ENCODE measurements around the gene GEMIN5. TPM values are rescaled to one million over a fixed set of nuclear protein-coding genes. Genes with fewer than 3 reads are reported as not detected.
"Not testable (repeated sequence)": the region's sequence is repeated elsewhere in the genome, so short reads cannot be mapped to it uniquely, and the experiment has no call there.

Gene GEMIN5
- total RNA-seq, 1 donor = 23.3 TPM

DNA sequence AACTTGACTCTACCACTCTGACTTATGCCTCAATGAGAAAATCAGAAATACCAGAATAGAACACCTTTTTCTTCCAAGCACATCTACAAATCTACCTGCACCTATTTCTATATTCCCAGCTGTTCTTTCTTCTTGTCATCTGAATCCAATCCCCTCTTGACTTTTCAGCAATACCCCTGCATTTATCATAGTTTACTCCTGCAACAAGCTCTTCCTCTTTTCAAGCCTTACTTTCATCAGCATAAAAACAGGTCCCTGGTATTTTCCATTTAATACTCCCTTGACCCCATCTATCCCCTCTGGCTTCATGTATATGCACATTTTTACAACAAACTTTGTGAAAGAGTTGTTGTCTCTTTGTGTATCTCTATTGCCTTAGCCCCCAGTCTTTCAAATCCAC, 3.1 kb downstream of the GEMIN5 start:
- no peak for DNase-seq (ENCODE audit: low read depth)
- TF ChIP-seq, protein P1, sequence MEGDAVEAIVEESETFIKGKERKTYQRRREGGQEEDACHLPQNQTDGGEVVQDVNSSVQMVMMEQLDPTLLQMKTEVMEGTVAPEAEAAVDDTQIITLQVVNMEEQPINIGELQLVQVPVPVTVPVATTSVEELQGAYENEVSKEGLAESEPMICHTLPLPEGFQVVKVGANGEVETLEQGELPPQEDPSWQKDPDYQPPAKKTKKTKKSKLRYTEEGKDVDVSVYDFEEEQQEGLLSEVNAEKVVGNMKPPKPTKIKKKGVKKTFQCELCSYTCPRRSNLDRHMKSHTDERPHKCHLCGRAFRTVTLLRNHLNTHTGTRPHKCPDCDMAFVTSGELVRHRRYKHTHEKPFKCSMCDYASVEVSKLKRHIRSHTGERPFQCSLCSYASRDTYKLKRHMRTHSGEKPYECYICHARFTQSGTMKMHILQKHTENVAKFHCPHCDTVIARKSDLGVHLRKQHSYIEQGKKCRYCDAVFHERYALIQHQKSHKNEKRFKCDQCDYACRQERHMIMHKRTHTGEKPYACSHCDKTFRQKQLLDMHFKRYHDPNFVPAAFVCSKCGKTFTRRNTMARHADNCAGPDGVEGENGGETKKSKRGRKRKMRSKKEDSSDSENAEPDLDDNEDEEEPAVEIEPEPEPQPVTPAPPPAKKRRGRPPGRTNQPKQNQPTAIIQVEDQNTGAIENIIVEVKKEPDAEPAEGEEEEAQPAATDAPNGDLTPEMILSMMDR (IDR thresholded peaks at IDR 0.05; ENCODE audit: insufficient read depth, low read depth, low read length) = no peak

DNA sequence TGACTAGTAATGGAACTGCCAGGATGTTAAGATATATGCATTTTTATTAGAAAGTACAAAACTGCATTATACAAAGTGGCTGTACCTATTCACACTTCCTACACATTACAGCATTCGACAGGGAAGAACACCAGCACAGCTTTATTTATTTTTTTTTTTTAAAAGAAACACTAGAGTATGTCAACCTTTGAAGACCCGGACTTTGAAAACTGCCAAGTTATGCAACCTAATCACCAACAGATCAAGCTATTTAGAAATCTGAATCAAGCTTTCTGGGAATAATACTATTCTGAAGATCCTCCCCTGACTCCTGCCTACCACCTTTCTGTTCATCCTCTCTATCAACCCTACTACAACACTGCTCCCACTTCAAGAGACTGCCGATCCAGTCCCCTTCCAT, 4.5 kb downstream of the GEMIN5 start:
- TF ChIP-seq, protein P1 (IDR thresholded peaks at IDR 0.05; ENCODE audit: insufficient read depth, low read depth, low read length) = no peak
- no peak overlapping the region for H3K4me3 ChIP-seq (ENCODE audit: low read depth, low read length)

More for the DNA sequence above, 3.1 kb downstream of the GEMIN5 start:
- H3K4me3 ChIP-seq (ENCODE audit: low read depth, low read length) = no peak overlapping the region

DNA sequence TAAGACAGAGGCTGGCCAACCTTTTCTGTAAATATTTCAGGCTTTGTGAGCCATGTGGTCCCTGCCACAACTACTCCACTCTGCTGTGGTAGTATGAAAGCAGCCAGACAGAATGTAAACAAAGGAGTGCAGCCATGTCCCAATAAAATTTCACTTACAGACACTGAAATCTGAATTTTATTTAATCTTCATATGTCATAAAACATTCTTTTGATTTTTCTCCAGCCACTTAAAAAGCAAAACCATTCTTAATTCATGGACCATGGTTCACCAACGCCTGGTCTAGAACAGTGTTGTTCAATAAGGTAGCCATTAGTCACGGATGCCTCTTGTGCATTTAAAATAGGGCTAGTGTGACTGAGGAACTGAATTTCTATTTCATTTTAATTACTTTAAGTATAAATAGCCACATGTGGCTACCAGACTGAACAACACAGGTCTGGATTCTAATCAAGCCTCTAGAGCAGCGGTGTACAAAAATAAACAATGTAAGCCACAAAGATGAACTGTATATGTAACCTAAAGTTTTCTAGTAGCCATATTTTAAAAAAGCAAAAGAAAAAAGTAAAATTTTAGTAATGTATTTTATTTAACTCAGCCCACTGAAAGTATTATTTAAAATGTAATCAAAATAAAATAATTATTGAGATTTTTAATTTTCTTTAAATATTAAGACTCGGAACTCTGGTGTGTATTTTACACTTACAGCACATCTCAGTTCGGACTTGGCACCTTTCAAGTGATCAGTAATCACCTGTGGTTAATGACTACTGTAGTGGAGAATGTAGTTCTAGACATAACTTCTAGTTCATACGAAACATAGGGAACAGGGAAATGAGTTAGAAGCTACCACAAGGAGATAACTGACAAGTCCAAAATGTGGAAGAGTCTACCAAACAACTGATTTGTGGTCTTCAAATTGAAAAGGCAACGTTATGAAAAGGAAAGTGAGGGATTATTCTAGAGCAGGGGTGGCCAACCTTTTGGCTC, 14.3 kb downstream of the GEMIN5 start:
- TF ChIP-seq, protein P1 (IDR thresholded peaks at IDR 0.05; ENCODE audit: insufficient read depth, low read depth, low read length) = no peak
- DNase-seq (ENCODE audit: low read depth) = peak; percentile 57
- no peak overlapping the region for H3K4me3 ChIP-seq (ENCODE audit: low read depth, low read length)

More for the DNA sequence above, 4.5 kb downstream of the GEMIN5 start:
- DNase-seq (ENCODE audit: low read depth) = no peak

GRCh38 chr5:154917757-154918156, 20.3 kb downstream of the GEMIN5 start:
- TF ChIP-seq, protein P1 (IDR thresholded peaks at IDR 0.05; ENCODE audit: insufficient read depth, low read depth, low read length) = no peak
- H3K4me3 ChIP-seq (ENCODE audit: low read depth, low read length) = no peak overlapping the region
- no peak for DNase-seq (ENCODE audit: low read depth)

DNA sequence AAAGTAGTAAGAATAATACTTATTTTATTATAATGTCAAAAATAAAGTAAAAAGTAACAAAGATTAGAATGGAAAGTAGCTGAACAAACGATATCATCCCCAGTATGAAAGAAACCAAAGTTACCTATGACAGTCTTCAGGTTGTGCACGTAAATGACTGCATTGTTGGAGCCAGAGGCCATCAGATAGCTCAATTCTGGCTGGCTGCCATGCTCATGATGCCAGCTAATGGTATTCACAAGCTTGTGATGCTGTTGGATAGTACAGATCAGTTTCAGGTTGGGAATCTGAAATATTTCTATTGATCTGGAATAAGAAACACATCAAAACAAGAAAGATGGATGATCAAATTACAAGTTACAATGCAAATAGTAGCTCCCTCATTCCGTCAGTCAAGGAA, 21.1 kb downstream of the GEMIN5 start:
- TF ChIP-seq, protein P1 (IDR thresholded peaks at IDR 0.05; ENCODE audit: insufficient read depth, low read depth, low read length) = no peak
- DNase-seq (ENCODE audit: low read depth) = no peak
- no peak overlapping the region for H3K4me3 ChIP-seq (ENCODE audit: low read depth, low read length)

- DNase-seq (ENCODE audit: low read depth); H3K4me3 ChIP-seq (ENCODE audit: low read depth, low read length): not testable (repeated sequence)
These were observed 32.4 kb downstream of the GEMIN5 start for GRCh38 chr5:154905601-154906000.

GRCh38 chr5:154901913-154902312, 36.1 kb downstream of the GEMIN5 start:
- TF ChIP-seq, protein P1 (IDR thresholded peaks at IDR 0.05; ENCODE audit: insufficient read depth, low read depth, low read length) = no peak
- H3K4me3 ChIP-seq (ENCODE audit: low read depth, low read length) = no peak overlapping the region
- DNase-seq (ENCODE audit: low read depth) = no peak

Measured in fibroblast of villous mesenchyme (primary cell).